IMR-90 (cell line): Measurements from ENCODE around the gene RSAD1. TPM values are rescaled to one million over a fixed set of nuclear protein-coding genes. Genes with fewer than 3 reads are reported as not detected.
A peak's percentile ranks its signal among the peaks of the same experiment; 100 is the strongest.

ENCODE experiments used
- ATAC-seq: fragments of 200-7000 bp; cut with Tn5 transposase; 2 replicates; pipeline ENCODE4 v1.9.1; 2020; ENCODE audit warnings: low read depth, mild to moderate bottlenecking, moderate library complexity
- BruUV-seq: library from RNA; stranded (reverse); fragments of 400-500 nt; replicated peaks from 2 replicates; lab custom pipeline; 2021; lab: Mats Ljungman, UMichigan
- CTCF ChIA-PET: fragments of 300-600 bp; formaldehyde crosslinking; extraction: SDS; loops from one replicate; lab custom pipeline; 2021; ENCODE audit warnings: antibody characterized with exemption; lab: Yijun Ruan, JAX
- POLR2A ChIA-PET: fragments of 300-600 bp; sonication (Branson Sonifier 250); formaldehyde crosslinking; loops from one replicate; lab custom pipeline; 2022; ENCODE audit warnings: antibody characterized with exemption; ENCODE audit not compliant: unreplicated experiment; lab: Charles Lee
- DNase-seq: peaks from one replicate; pipeline ENCODE4 v3.0.0; 2013
- H2AFZ ChIP-seq: replicated peaks from 2 replicates; pipeline ENCODE3; 2013; ENCODE audit warnings: low read length, mild to moderate bottlenecking; ENCODE audit not compliant: poor library complexity
- H2AK5ac ChIP-seq: 2 replicates; pipeline ENCODE4 v1.6.1; 2013; ENCODE audit warnings: low read depth, low read length, inconsistent platforms
- H2AK9ac ChIP-seq: replicated peaks from 2 replicates; pipeline ENCODE3; 2013; ENCODE audit warnings: mild to moderate bottlenecking, low read depth, low read length, moderate library complexity; ENCODE audit not compliant: poor library complexity
- H2BK120ac ChIP-seq: 2 replicates; pipeline ENCODE4 v1.6.1; 2013; ENCODE audit warnings: low read depth, low read length, inconsistent platforms
- H2BK15ac ChIP-seq: 3 replicates; pipeline ENCODE4 v1.6.1; 2013; ENCODE audit warnings: low read depth, low read length, inconsistent platforms
- H2BK20ac ChIP-seq: 2 replicates; pipeline ENCODE4 v1.6.1; 2013; ENCODE audit warnings: low read depth, mild to moderate bottlenecking, inconsistent platforms, low read length, moderate library complexity
- H2BK5ac ChIP-seq: 2 replicates; pipeline ENCODE4 v1.6.1; 2013; ENCODE audit warnings: mild to moderate bottlenecking, low read depth, low read length, inconsistent platforms; ENCODE audit not compliant: poor library complexity, severe bottlenecking
- H3K14ac ChIP-seq: replicated peaks from 2 replicates; pipeline ENCODE4 v1.6.1; 2013; ENCODE audit warnings: low read depth, low read length, inconsistent platforms
- H3K18ac ChIP-seq: 2 replicates; pipeline ENCODE4 v1.6.1; 2013; ENCODE audit warnings: low read depth, low read length, control low read depth
- H3K23ac ChIP-seq: 2 replicates; pipeline ENCODE4 v1.6.1; 2013; ENCODE audit warnings: low read depth, low read length, inconsistent platforms
- H3K27ac ChIP-seq: 2 replicates; pipeline ENCODE4 v1.5.1; 2013; ENCODE audit warnings: mild to moderate bottlenecking, control low read depth, low read length; ENCODE audit not compliant: insufficient read depth
- H3K27me3 ChIP-seq: 2 replicates; pipeline ENCODE4 v1.6.1; 2013; ENCODE audit warnings: low read length; ENCODE audit not compliant: control insufficient read depth, insufficient read depth
- H3K36me3 ChIP-seq: 2 replicates; pipeline ENCODE4 v1.6.1; 2013; ENCODE audit warnings: low read length, mixed read lengths; ENCODE audit not compliant: control insufficient read depth, insufficient read depth
- H3K4ac ChIP-seq: 2 replicates; pipeline ENCODE4 v1.6.1; 2013; ENCODE audit warnings: low read depth, low read length, inconsistent platforms
- H3K4me1 ChIP-seq: 2 replicates; pipeline ENCODE4 v1.6.1; 2013; ENCODE audit warnings: low read length, mixed read lengths; ENCODE audit not compliant: control insufficient read depth, insufficient read depth
- H3K4me2 ChIP-seq: 2 replicates; pipeline ENCODE4 v1.6.1; 2013; ENCODE audit warnings: low read depth, mild to moderate bottlenecking, control low read depth, low read length, moderate library complexity
- H3K4me3 ChIP-seq: 2 replicates; pipeline ENCODE4 v1.5.1; 2013; ENCODE audit warnings: low read depth, mild to moderate bottlenecking, control low read depth, low read length, moderate library complexity; ENCODE audit not compliant: insufficient read depth
- H3K56ac ChIP-seq: 2 replicates; pipeline ENCODE4 v1.6.1; 2013; ENCODE audit warnings: low read length, inconsistent platforms; ENCODE audit not compliant: insufficient read depth; ENCODE audit errors: extremely low read depth
- H3K79me1 ChIP-seq, 2 experiments: 2 replicates each; pipeline ENCODE4 v1.6.1; 2013; ENCODE audit warnings: low read length in 2 of 2, inconsistent platforms in 1 of 2, low read depth in 1 of 2
- H3K9ac ChIP-seq: 2 replicates; pipeline ENCODE4 v1.6.1; 2013; ENCODE audit warnings: low read depth, low read length, control low read depth
- H3K9me1 ChIP-seq: 2 replicates; pipeline ENCODE4 v1.6.1; 2013; ENCODE audit warnings: low read length, inconsistent platforms; ENCODE audit not compliant: insufficient read depth
- H3K9me3 ChIP-seq: 2 replicates; pipeline ENCODE4 v1.6.1; 2013; ENCODE audit warnings: low read length; ENCODE audit not compliant: control insufficient read depth, insufficient read depth
- H4K20me1 ChIP-seq: 2 replicates; pipeline ENCODE4 v1.6.1; 2013; ENCODE audit warnings: low read length, inconsistent platforms; ENCODE audit not compliant: insufficient read depth
- H4K5ac ChIP-seq: 2 replicates; pipeline ENCODE4 v1.6.1; 2013; ENCODE audit warnings: mild to moderate bottlenecking, low read depth, low read length, control low read depth
- H4K8ac ChIP-seq, 2 experiments: 2 replicates each; pipeline ENCODE4 v1.6.1; 2013; ENCODE audit warnings: low read depth in 2 of 2, low read length in 2 of 2, control low read depth in 1 of 2, inconsistent platforms in 1 of 2
- H4K91ac ChIP-seq: 2 replicates; pipeline ENCODE4 v1.6.1; 2013; ENCODE audit warnings: low read depth, low read length, inconsistent platforms; ENCODE audit not compliant: insufficient read depth
- CHD1 ChIP-seq: IDR thresholded peaks from 2 replicates; pipeline ENCODE4 v1.6.1; 2012; ENCODE audit warnings: low read depth, low read length, improper control_type of control experiment
- WGBS, 2 experiments: methylation state at CpG; one replicate each; pipeline versions ENCODE4 v1.1.5 to v1.1.7; 2013; ENCODE audit warnings: missing lambda C conversion rate in 2 of 2; ENCODE audit not compliant: insufficient read length in 1 of 2; ENCODE audit errors: extremely low coverage in 2 of 2; 5-methylcytosine and 5-hydroxymethylcytosine counted together
- dilution Hi-C: fragments of 300-500 bp; cut with HindIII; formaldehyde crosslinking; loops from one replicate; pipeline ENCODE4 v1.14.3; 2018; ENCODE audit warnings: low sequenced_read_pairs; ENCODE audit not compliant: unreplicated experiment
- in situ Hi-C: fragments of 300-500 bp; cut with MboI; formaldehyde crosslinking; loops from 3 replicates; pipeline ENCODE4 v1.14.3; 2019; ENCODE audit warnings: low sequenced_read_pairs, inconsistent platforms, mixed read lengths
- intact Hi-C: fragments of 100-400 bp; cut with micrococcal nuclease; formaldehyde crosslinking; loops from 2 replicates; pipeline ENCODE4 v1.10.0; 2022
- polyA plus RNA-seq, 3 experiments: library from polyadenylated mRNA; depleted of rRNA; stranded (reverse); fragments of >200 nt; gene quantifications; 2 replicates each; pipeline ENCODE4 v1.2.3, GENCODE V29; 2012; ENCODE audit warnings: low replicate concordance in 1 of 3
- total RNA-seq: library from RNA; depleted of rRNA; stranded (reverse); fragments of >200 nt; gene quantifications from 2 replicates; pipeline ENCODE4 v1.2.3, GENCODE V29; 2012
- TF ChIP-seq, protein P1 (sequence below): fragments of 150-350 bp; IDR thresholded peaks from 2 replicates; pipeline ENCODE4 v1.6.1; 2016; ENCODE audit warnings: low read depth, mild to moderate bottlenecking, low read length, moderate library complexity, borderline replicate concordance
- TF ChIP-seq, protein P2 (sequence below): conservative IDR thresholded peaks from 2 replicates; pipeline ENCODE4 v1.5.1; 2012; ENCODE audit warnings: mild to moderate bottlenecking, low read depth, low read length, improper control_type of control experiment

The RSAD1 gene
- total and polyA plus RNA-seq, 2 of the 4 experiments (the other 2 are of a cell fraction), result 10.8 to 19.2 TPM

- Histone ChIP-seq H2AK9ac (peak overlapping the region; percentile 79), H4K91ac (no peak overlapping the region), H3K9me1 (no peaks in the 10 kb centered on the region), H3K23ac (no peak overlapping the region), H3K9ac (no peak overlapping the region), H2BK120ac (no peak overlapping the region), H3K79me1 (no peaks in the 10 kb centered on the region), H2BK20ac (no peak overlapping the region), H3K36me3 (no peaks in the 10 kb centered on the region), H3K27me3 (peaks cover 42% of the 10 kb centered on the region), H4K8ac (no peak overlapping the region), H2BK15ac (no peak overlapping the region), H3K56ac (no peak overlapping the region), H3K18ac (no peak overlapping the region), H2AK5ac (no peak overlapping the region), H3K9me3 (no peaks in the 10 kb centered on the region), H2AFZ (peak overlapping the region; percentile 68), H4K5ac (no peak overlapping the region), H4K20me1 (no peaks in the 10 kb centered on the region; the same call in 1 of the 2 replicates), H3K14ac (no peak overlapping the region), H3K4me2 (no peak overlapping the region), H2BK5ac (no peak overlapping the region), H3K4me1 (peaks cover 11% of the 10 kb centered on the region; the same call in 1 of the 2 replicates), H3K4me3 (no peak overlapping the region), H3K27ac (no peak overlapping the region), H3K4ac (no peak overlapping the region)
- dilution Hi-C loops (no loop called here), intact Hi-C loops (no loop called here), in situ Hi-C loops (no loop called here)
- BruUV-seq, result no TSS peak
- CTCF ChIA-PET, result no interaction called here
- no peak for TF ChIP-seq CHD1
- TF ChIP-seq, protein P1, sequence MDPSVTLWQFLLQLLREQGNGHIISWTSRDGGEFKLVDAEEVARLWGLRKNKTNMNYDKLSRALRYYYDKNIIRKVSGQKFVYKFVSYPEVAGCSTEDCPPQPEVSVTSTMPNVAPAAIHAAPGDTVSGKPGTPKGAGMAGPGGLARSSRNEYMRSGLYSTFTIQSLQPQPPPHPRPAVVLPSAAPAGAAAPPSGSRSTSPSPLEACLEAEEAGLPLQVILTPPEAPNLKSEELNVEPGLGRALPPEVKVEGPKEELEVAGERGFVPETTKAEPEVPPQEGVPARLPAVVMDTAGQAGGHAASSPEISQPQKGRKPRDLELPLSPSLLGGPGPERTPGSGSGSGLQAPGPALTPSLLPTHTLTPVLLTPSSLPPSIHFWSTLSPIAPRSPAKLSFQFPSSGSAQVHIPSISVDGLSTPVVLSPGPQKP, result no peak
- TF ChIP-seq, protein P2, sequence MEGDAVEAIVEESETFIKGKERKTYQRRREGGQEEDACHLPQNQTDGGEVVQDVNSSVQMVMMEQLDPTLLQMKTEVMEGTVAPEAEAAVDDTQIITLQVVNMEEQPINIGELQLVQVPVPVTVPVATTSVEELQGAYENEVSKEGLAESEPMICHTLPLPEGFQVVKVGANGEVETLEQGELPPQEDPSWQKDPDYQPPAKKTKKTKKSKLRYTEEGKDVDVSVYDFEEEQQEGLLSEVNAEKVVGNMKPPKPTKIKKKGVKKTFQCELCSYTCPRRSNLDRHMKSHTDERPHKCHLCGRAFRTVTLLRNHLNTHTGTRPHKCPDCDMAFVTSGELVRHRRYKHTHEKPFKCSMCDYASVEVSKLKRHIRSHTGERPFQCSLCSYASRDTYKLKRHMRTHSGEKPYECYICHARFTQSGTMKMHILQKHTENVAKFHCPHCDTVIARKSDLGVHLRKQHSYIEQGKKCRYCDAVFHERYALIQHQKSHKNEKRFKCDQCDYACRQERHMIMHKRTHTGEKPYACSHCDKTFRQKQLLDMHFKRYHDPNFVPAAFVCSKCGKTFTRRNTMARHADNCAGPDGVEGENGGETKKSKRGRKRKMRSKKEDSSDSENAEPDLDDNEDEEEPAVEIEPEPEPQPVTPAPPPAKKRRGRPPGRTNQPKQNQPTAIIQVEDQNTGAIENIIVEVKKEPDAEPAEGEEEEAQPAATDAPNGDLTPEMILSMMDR, result 0 out of 2 replicates have a peak, but pooled peaks have one; percentile 15
- POLR2A ChIA-PET, result no interaction called here
- 74% methylated on average over 6 of the region's 24 CpGs; no CpG with 5 or more reads in 1 of the 2 experiments for WGBS, 2 experiments
- ATAC-seq (peak; percentile 33; the same call in 1 of the 2 replicates), DNase-seq (no peak)
These were observed 55.7 kb downstream of the RSAD1 start for GRCh38 chr17:50534222-50534978.
